Endothelial cell (in vitro differentiated cells): ENCODE measurements around the gene AGMAT. TPM values are rescaled to one million over a fixed set of nuclear protein-coding genes. Genes with fewer than 3 reads are reported as not detected.

Experiments used
- DNase-seq: peaks from one replicate; pipeline ENCODE4 v3.0.0; 2021; ENCODE audit warnings: low spot score
- H3K27ac Mint-ChIP-seq: one replicate; pipeline ENCODE4 v1.8.0; 2021; ENCODE audit warnings: mixed read lengths, inconsistent platforms; ENCODE audit not compliant: unreplicated experiment
- H3K27me3 Mint-ChIP-seq: one replicate; pipeline ENCODE4 v1.8.0; 2021; ENCODE audit warnings: mild to moderate bottlenecking, moderate library complexity, mixed read lengths, inconsistent platforms; ENCODE audit not compliant: unreplicated experiment
- H3K36me3 Mint-ChIP-seq: one replicate; pipeline ENCODE4 v1.8.0; 2021; ENCODE audit warnings: mild to moderate bottlenecking, low read depth, mixed read lengths, inconsistent platforms; ENCODE audit not compliant: unreplicated experiment
- H3K4me1 Mint-ChIP-seq: one replicate; pipeline ENCODE4 v1.8.0; 2021; ENCODE audit warnings: mild to moderate bottlenecking, mixed read lengths, inconsistent platforms; ENCODE audit not compliant: unreplicated experiment
- H3K4me3 Mint-ChIP-seq: one replicate; pipeline ENCODE4 v1.8.0; 2021; ENCODE audit warnings: mild to moderate bottlenecking, mixed read lengths, inconsistent platforms; ENCODE audit not compliant: unreplicated experiment
- H3K9me3 Mint-ChIP-seq: one replicate; pipeline ENCODE4 v1.8.0; 2021; ENCODE audit warnings: mixed read lengths, inconsistent platforms; ENCODE audit not compliant: unreplicated experiment
- CTCF ChIP-seq: fragments of 200-600 bp; sonication (generic); IDR thresholded peaks from one replicate; pipeline ENCODE4 v1.5.0; 2021; ENCODE audit warnings: antibody characterized with exemption; ENCODE audit not compliant: unreplicated experiment
- total RNA-seq: library from RNA; stranded (reverse); fragmentation: NEBNext Ultra II Directional; extraction: Animal tissue kit (Norgen Biotek cat#: 25700); gene quantifications from one replicate; pipeline ENCODE4 v1.2.1, GENCODE V29; 2021; ENCODE audit not compliant: unreplicated experiment

The AGMAT gene
- total RNA-seq, 1 donor from 2014 or later, result 0.18 TPM

- peak; percentile 91 for DNase-seq
- Mint-ChIP-seq H3K27me3 (peaks cover 7% of the 10 kb centered on the region), H3K9me3 (no peaks in the 10 kb centered on the region), H3K4me3 (peak overlapping the region; percentile 84), H3K4me1 (peaks cover 2% of the 10 kb centered on the region), H3K27ac (peak overlapping the region; percentile 85), H3K36me3 (no peaks in the 10 kb centered on the region)
- TF ChIP-seq CTCF, result no peak
These were observed 18.5 kb upstream of the AGMAT start for GRCh38 chr1:15603050-15603965.

- peaks cover 2% of the 10 kb centered on the region for H3K4me1 Mint-ChIP-seq
- no peak overlapping the region for H3K4me3 Mint-ChIP-seq
- peaks cover 8% of the 10 kb centered on the region for H3K27me3 Mint-ChIP-seq
- DNase-seq, result no peak
- no peaks in the 10 kb centered on the region for H3K9me3 Mint-ChIP-seq
- H3K27ac Mint-ChIP-seq, result no peak overlapping the region
- TF ChIP-seq CTCF, result no peak
- no peaks in the 10 kb centered on the region for H3K36me3 Mint-ChIP-seq
These were observed 13.6 kb upstream of the AGMAT start for GRCh38 chr1:15598436-15598835.

GRCh38 chr1:15595809-15596617 is 11.2 kb upstream of the AGMAT start:
- Mint-ChIP-seq H3K36me3 (no peaks in the 10 kb centered on the region), H3K4me1 (no peaks in the 10 kb centered on the region), H3K9me3 (no peaks in the 10 kb centered on the region), H3K4me3 (no peak overlapping the region), H3K27me3 (peaks cover 6% of the 10 kb centered on the region), H3K27ac (no peak overlapping the region)
- DNase-seq, result no peak
- TF ChIP-seq CTCF, result no peak

- H3K27me3 Mint-ChIP-seq, result peaks cover 5% of the 10 kb centered on the region
- no peak for DNase-seq
- H3K4me3 Mint-ChIP-seq, result no peak overlapping the region
- H3K36me3 Mint-ChIP-seq, result no peaks in the 10 kb centered on the region
- H3K27ac Mint-ChIP-seq, result no peak overlapping the region
- no peaks in the 10 kb centered on the region for H3K9me3 Mint-ChIP-seq
- no peaks in the 10 kb centered on the region for H3K4me1 Mint-ChIP-seq
- TF ChIP-seq CTCF, result no peak
These were observed 7.4 kb upstream of the AGMAT start for GRCh38 chr1:15592285-15592684.
